ENCODE results near the gene TH. TPM values are rescaled to one million over a fixed set of nuclear protein-coding genes. Genes with fewer than 3 reads are reported as not detected.
"Not testable (repeated sequence)": the region's sequence is repeated elsewhere in the genome, so short reads cannot be mapped to it uniquely, and the experiment has no call there.

Gene TH
- total and polyA plus RNA-seq, 2 experiments from 2014 or later: not detected

GRCh38 chr11:2195756-2196088 lies 24.1 kb upstream of the TH start:
- peaks cover 4% of the 10 kb centered on the region for H3K4me1 ChIP-seq (ENCODE audit: low read depth)
- no peak for DNase-seq (ENCODE audit: low read depth in 1 of 2, low spot score in 1 of 2)
- no peak overlapping the region for H3K27ac ChIP-seq
- H3K27me3 ChIP-seq: no peaks in the 10 kb centered on the region
- H3K4me3 ChIP-seq: no peak overlapping the region
- TF ChIP-seq CTCF (IDR thresholded peaks at IDR 0.05; ENCODE audit: low read depth, low read length): no peak
- no peaks in the 10 kb centered on the region for H3K36me3 ChIP-seq
- no peaks in the 10 kb centered on the region for H3K9me3 ChIP-seq (ENCODE audit: low read depth)

GRCh38 chr11:2194877-2195755 lies 23.5 kb upstream of the TH start:
- no peak overlapping the region for H3K27ac ChIP-seq
- peak; percentile 94 for TF ChIP-seq CTCF (IDR thresholded peaks at IDR 0.05; ENCODE audit: low read depth, low read length)
- H3K36me3 ChIP-seq: no peaks in the 10 kb centered on the region
- H3K4me3 ChIP-seq: no peak overlapping the region
- no peaks in the 10 kb centered on the region for H3K9me3 ChIP-seq (ENCODE audit: low read depth)
- no peaks in the 10 kb centered on the region for H3K27me3 ChIP-seq
- peak; percentile 25 to 63 for DNase-seq (ENCODE audit: low read depth in 1 of 2, low spot score in 1 of 2)
- H3K4me1 ChIP-seq (ENCODE audit: low read depth): peaks cover 4% of the 10 kb centered on the region

- not testable (repeated sequence) for H3K27me3 ChIP-seq; H3K4me1 ChIP-seq (ENCODE audit: low read depth); H3K9me3 ChIP-seq (ENCODE audit: low read depth); DNase-seq (ENCODE audit: low read depth in 1 of 2, low spot score in 1 of 2); H3K4me3 ChIP-seq; H3K36me3 ChIP-seq; H3K27ac ChIP-seq
These were observed 22.4 kb upstream of the TH start for GRCh38 chr11:2193888-2194595.

- TF ChIP-seq CTCF (IDR thresholded peaks at IDR 0.05; ENCODE audit: low read depth, low read length): no peak
- H3K27ac ChIP-seq: no peak overlapping the region
- H3K4me1 ChIP-seq (ENCODE audit: low read depth): peaks cover 4% of the 10 kb centered on the region
- no peaks in the 10 kb centered on the region for H3K9me3 ChIP-seq (ENCODE audit: low read depth)
- H3K36me3 ChIP-seq: no peaks in the 10 kb centered on the region
- no peak overlapping the region for H3K4me3 ChIP-seq
- H3K27me3 ChIP-seq: no peaks in the 10 kb centered on the region
- peak in 1 of 2 donors; percentile 48 for DNase-seq (ENCODE audit: low read depth in 1 of 2, low spot score in 1 of 2)
These were observed 21.7 kb upstream of the TH start for GRCh38 chr11:2193099-2193887.

GRCh38 chr11:2192435-2192834 lies 20.8 kb upstream of the TH start:
- no peak for DNase-seq (ENCODE audit: low read depth in 1 of 2, low spot score in 1 of 2)
- Histone ChIP-seq H3K9me3 (ENCODE audit: low read depth) (no peaks in the 10 kb centered on the region), H3K27ac (no peak overlapping the region), H3K36me3 (no peaks in the 10 kb centered on the region), H3K4me1 (ENCODE audit: low read depth) (peaks cover 4% of the 10 kb centered on the region), H3K4me3 (no peak overlapping the region), H3K27me3 (no peaks in the 10 kb centered on the region)
- TF ChIP-seq CTCF (IDR thresholded peaks at IDR 0.05; ENCODE audit: low read depth, low read length): no peak

Data from cardiac muscle cell (in vitro differentiated cells and primary cell).